Lower leg skin (tissue), 4 donors: ENCODE results near the gene METTL15. TPM values are rescaled to one million over a fixed set of nuclear protein-coding genes. Genes with fewer than 3 reads are reported as not detected.
"Not testable (repeated sequence)": the region's sequence is repeated elsewhere in the genome, so short reads cannot be mapped to it uniquely, and the experiment has no call there.

Experiments used
- DNase-seq, 2 donors: peaks; one replicate each; pipeline ENCODE4 v3.0.0-alpha.2; 2019; ENCODE audit warnings: low spot score in 2 of 2
- H3K4me3 ChIP-seq: fragments of 200-600 bp; sonication (generic); 2 replicates; pipeline ENCODE4 v1.5.1; 2017; ENCODE audit warnings: mild to moderate bottlenecking, low read depth; ENCODE audit not compliant: poor library complexity, severe bottlenecking
- POLR2A ChIP-seq, 2 donors: fragments of 450-650 bp; IDR thresholded peaks; one replicate each; pipeline ENCODE4 v1.6.1; 2016 to 2017; ENCODE audit warnings: antibody characterized with exemption in 2 of 2, mild to moderate bottlenecking in 1 of 2, moderate library complexity in 1 of 2
- WGBS, 2 donors: methylation state at CpG; one replicate each; pipeline ENCODE4 v1.1.5; 2018; 5-methylcytosine and 5-hydroxymethylcytosine counted together
- intact Hi-C: fragments of 100-400 bp; cut with DNase I; formaldehyde crosslinking; loops from one replicate; pipeline ENCODE4 v1.15.0; 2023; ENCODE audit warnings: low total_unique reads
- total RNA-seq, 4 donors: library from RNA; depleted of rRNA; stranded (reverse); fragments of >200 nt; gene quantifications; one replicate each; pipeline ENCODE4 v1.1.0, GENCODE V29; 2016
- TF ChIP-seq, protein P1 (sequence below), 3 donors: fragments of 450-650 bp; IDR thresholded peaks; one replicate each; pipeline ENCODE4 v1.5.1; 2016; ENCODE audit warnings: antibody characterized with exemption in 3 of 3, mild to moderate bottlenecking in 3 of 3, moderate library complexity in 2 of 3

The METTL15 gene
- total RNA-seq, 4 donors from 2014 or later: 5.4 to 12.9 (median 8.5) TPM

DNA sequence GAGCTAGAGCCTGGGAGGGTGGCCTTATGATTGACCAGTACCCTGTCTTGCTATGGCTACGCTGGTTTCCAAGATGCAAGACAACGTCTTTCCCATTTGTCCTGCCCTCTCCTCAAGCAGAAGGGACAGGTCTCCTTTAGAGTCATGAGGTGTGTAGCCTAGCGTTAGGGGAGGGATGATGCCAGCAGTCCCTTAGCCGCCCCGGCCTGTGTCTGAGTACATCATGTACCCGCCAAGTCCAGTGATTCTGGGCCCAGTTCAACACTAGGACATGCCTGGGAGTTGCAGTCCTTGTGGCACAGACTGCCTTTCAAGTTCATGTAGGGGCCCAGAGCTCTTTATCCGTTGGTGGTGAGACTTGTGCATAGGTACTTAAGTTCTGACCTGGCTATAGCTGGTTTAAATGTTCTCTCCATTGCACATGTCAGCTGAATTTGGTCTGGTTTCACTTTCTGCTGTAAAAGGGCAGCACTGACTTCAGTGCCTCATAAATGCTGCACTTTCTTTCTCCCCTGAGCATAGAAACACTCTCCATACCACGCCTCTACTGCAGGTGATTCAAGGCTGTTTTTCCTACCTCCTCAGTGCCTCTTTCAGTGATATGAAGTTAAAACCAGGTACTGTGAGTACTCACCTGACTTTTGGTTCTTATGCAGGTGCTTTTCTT is 151.1 kb downstream of the METTL15 start:
- TF ChIP-seq, protein P1, sequence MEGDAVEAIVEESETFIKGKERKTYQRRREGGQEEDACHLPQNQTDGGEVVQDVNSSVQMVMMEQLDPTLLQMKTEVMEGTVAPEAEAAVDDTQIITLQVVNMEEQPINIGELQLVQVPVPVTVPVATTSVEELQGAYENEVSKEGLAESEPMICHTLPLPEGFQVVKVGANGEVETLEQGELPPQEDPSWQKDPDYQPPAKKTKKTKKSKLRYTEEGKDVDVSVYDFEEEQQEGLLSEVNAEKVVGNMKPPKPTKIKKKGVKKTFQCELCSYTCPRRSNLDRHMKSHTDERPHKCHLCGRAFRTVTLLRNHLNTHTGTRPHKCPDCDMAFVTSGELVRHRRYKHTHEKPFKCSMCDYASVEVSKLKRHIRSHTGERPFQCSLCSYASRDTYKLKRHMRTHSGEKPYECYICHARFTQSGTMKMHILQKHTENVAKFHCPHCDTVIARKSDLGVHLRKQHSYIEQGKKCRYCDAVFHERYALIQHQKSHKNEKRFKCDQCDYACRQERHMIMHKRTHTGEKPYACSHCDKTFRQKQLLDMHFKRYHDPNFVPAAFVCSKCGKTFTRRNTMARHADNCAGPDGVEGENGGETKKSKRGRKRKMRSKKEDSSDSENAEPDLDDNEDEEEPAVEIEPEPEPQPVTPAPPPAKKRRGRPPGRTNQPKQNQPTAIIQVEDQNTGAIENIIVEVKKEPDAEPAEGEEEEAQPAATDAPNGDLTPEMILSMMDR (IDR thresholded peaks at IDR 0.05): no peak
- TF ChIP-seq POLR2A (IDR thresholded peaks at IDR 0.05): no peak
- DNase-seq: no peak
- 97 to 98% methylated on average over 7 of the region's 8 CpGs for WGBS, 2 donors
- H3K4me3 ChIP-seq: no peak overlapping the region
- intact Hi-C loops: no loop called here

DNA sequence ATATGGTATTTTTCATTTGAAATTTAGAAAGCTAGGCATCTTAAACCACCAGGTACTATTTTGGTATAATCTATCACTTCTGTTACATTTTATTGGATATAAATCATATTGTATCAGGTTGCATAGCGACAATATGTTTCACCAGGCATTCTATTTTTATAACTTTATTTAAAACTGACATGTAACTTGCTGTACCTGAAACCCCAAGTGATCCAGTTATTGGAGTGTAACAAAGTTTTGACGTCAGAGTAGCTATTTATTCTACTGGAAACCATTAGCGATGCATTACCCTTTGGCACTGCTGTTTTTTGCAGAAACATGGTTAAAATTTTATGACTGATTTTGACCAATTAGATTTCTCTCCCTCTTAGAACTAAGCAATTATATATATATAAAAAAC is 160.7 kb downstream of the METTL15 start:
- WGBS, 2 donors: 90 to 93% methylated on average over 3 of the region's 3 CpGs
- DNase-seq: no peak
- TF ChIP-seq POLR2A (IDR thresholded peaks at IDR 0.05): no peak
- TF ChIP-seq, protein P1 (IDR thresholded peaks at IDR 0.05): no peak
- no peak overlapping the region for H3K4me3 ChIP-seq
- intact Hi-C loops: no loop called here

DNA sequence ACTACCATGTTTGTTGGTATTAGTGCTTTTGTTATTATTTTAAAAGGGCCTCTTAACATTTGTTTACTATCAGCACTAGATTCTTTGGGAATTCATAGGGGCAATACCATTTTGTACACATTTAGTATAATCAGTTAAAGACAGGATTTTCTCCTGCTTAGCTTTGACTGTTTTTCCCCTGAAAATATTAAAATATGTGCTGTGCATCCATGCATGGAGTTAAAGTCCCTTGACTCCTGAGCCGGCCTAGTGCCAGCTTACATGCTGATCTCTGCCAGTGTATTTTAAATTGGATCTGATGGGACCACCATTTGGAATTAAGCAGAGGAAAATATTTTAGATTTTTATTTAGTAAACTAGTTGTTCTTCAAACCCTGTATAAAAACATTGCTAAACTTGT is 161.4 kb downstream of the METTL15 start:
- H3K4me3 ChIP-seq: no peak overlapping the region
- 93 to 95% methylated on average over 1 of the region's 1 CpG for WGBS, 2 donors
- TF ChIP-seq, protein P1 (IDR thresholded peaks at IDR 0.05): no peak
- no peak for TF ChIP-seq POLR2A (IDR thresholded peaks at IDR 0.05)
- DNase-seq: no peak
- intact Hi-C loops: no loop called here

DNA sequence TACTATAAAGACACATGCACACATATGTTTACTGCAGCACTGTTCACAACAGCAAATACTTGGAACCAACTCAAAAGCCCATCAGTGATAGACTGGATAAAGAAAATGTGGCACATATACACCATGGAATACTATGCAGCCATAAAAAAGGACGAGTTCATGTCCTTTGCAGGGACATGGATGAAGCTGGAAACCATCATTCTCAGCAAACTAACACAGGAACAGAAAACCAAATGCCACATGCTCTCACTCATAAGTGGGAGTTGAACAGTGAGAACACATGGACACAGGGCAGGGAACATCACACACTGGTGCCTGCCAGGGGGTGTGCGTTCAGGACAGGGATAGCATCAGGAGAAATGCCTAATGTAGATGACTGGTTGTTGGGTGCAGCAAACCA is 164.1 kb downstream of the METTL15 start:
- H3K4me3 ChIP-seq, intact Hi-C loops, DNase-seq: not testable (repeated sequence)
- 93 to 97% methylated on average over 2 of the region's 2 CpGs for WGBS, 2 donors

DNA sequence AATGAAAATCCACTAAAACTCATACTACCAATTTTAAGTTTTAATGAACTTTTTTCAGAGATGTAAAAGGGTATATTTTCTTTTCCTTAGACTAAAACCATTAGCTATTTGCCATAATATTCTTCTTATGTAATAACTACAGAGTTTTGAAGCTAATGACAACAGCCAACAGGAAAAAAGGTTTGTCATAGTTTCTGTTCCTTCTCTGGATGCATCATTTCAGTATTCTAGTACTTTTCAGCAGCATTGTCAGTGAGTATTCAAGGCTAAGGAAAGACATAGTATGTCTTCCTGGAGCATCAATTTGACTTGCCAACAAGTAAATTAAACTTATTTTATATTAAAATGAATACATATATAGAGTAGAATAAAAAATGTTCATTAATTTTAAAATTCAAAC is 166.0 kb downstream of the METTL15 start:
- no peak for TF ChIP-seq POLR2A (IDR thresholded peaks at IDR 0.05)
- TF ChIP-seq, protein P1 (IDR thresholded peaks at IDR 0.05): no peak
- intact Hi-C loops: no loop called here
- no peak for DNase-seq

DNA sequence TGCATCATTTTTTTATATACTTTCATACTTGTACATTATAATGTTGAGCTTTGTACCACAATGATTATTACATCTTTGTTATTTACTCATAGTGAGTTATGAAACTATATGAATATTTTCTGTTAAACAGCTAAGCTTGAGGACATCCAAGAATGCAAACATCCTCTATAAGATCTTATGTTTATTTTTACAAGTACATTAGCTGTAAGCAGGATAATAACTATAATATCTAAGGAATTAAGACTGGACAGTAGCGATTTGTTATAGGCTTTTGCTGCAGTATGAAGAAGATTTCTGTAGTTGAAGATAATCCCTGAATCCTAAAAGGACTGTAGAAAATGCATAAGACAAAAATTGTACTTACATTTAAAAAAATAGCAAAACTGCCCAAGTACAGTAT is 176.0 kb downstream of the METTL15 start:
- 96 to 100% methylated on average over 1 of the region's 1 CpG for WGBS, 2 donors
- no peak overlapping the region for H3K4me3 ChIP-seq
- no peak for TF ChIP-seq POLR2A (IDR thresholded peaks at IDR 0.05)
- TF ChIP-seq, protein P1 (IDR thresholded peaks at IDR 0.05): no peak
- intact Hi-C loops: no loop called here
- no peak for DNase-seq

More for the DNA sequence above, 166.0 kb downstream of the METTL15 start:
- no peak overlapping the region for H3K4me3 ChIP-seq
